Measurements from ENCODE around the gene SPAAR.

The SPAAR gene

DNA sequence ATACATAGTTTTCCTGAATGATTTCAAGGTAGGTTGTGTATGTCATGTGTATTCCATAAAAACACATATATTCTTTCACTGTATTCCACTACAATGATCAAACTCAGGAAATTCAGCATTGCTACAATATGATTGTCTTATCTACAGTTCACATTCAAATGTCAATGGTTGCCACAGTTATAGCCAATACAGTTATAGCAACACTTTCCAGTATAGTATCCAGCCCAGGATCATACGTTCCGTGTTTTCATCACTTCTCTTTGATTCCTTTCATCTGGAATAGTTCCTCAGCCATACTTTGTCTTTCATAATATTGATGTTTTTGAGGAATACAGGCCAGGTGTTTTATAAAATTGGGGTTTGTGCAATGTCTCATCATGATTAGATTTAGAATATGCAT is 39.2 kb downstream of the SPAAR start:
- DNase-seq (ENCODE audit: low read depth in 2 of 2) = no peak

DNA sequence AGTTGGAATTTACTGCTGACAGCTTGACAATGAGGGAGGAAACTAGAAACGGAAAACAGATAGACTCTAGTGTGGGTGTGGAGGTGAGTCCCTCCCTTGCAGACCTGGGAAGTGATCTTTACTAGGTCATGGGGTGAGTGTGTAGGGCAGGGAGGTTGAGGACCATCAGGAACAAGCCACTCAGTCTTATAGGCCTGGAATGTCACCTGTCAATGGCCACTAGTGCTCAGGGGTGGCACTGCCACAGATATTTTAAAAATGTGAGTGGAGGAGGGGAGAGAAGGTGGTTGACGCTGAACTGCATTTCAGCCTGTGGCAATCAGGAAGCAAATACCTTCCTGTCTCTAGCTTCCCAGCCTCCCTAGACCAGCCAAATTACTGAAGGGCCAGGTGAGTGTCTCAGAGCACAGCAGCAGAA is 39.6 kb downstream of the SPAAR start:
- DNase-seq (ENCODE audit: low read depth in 2 of 2) = no peak

- DNase-seq (ENCODE audit: low read depth in 2 of 2) = no peak
Observed at GRCh38 chr9:35951736-35952135, 42.4 kb downstream of the SPAAR start.

DNA sequence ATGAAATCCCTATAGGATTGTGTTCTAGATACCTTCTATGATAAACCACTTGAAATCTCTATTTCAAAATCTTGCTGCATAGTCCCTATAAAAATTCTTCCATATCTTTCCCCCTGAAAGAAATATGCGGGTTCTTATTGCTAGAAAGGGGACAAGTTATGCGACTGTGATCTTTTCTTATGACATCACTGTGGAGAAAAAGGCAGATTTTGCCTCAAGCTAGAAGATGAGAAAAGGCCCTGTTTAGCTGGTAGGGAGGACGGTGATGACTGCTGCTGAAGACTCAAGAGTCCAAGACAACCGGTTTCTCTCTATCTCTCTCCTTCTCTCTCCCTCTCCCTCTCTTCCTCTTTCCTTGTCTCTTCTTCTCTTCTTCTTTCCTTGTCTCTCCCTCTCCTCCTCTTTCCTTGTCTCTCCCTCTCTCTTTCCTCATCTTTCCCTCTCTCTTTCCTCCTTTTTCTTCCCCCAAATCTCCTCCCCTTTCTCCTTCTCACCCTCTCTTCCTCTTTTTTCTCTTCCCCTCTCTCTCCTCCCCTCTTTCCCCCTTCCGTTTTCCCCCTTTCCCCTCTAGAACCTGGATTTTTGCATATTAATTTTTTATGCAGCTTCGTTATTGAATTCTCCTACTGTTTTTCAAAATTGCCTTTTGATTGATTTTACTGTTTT is 43.4 kb downstream of the SPAAR start:
- DNase-seq (ENCODE audit: low read depth in 2 of 2) = no peak

- peak in 1 of 2 donors; percentile 32 for DNase-seq (ENCODE audit: low read depth in 2 of 2)
Observed at GRCh38 chr9:35954942-35955546, 45.8 kb downstream of the SPAAR start.

GRCh38 chr9:35956651-35957050 is 47.4 kb downstream of the SPAAR start:
- no peak for DNase-seq (ENCODE audit: low read depth in 2 of 2)

GRCh38 chr9:35958104-35958837 is 49.0 kb downstream of the SPAAR start, which contains the start of gene OR2S2:
Gene OR2S2, minus strand, starts transcription at chr9:35958154. Its CDS starts 56 bp downstream, at chr9:35958098.
- no peak for DNase-seq (ENCODE audit: low read depth in 2 of 2)

GRCh38 chr9:35960039-35960655 is 50.9 kb downstream of the SPAAR start:
- no peak for DNase-seq (ENCODE audit: low read depth in 2 of 2)

Data from stimulated activated CD4-positive, alpha-beta T cell treated with anti-CD3 and anti-CD28 coated beads, Interleukin-1b, Interleukin-23, amount 100 ng/mL, for 4 hours (primary cell).